Heart left ventricle (tissue), 13 donors: Measurements from ENCODE around the gene C17orf67.

Experiments used
- CTCF ChIP-seq, 12 donors: fragments of 200-600 bp; sonication (generic) in 4 of 12; IDR thresholded peaks; one replicate each; pipeline versions ENCODE4 v1.5.0 to v1.8.0; 2018 to 2022; ENCODE audit warnings: antibody characterized with exemption in 12 of 12, mild to moderate bottlenecking in 5 of 12
- POLR2A ChIP-seq, 2 donors: fragments of 450-650 bp; IDR thresholded peaks; one replicate each; pipeline ENCODE4 v1.6.1; 2017; ENCODE audit warnings: antibody characterized with exemption in 2 of 2, mild to moderate bottlenecking in 2 of 2, moderate library complexity in 2 of 2
- donor health status: ischemic (EF 13 %, LVEDD 7.1; RV severe dilation, severe dysfunction).
- donor health status: DM: no; HTN: yes; CAD: no.
- donor health status: DM: no; HTN: no; CAD: no.
- donor health status: ischemic (EF 25% LVEDD 6.9; RV normal size, moderate dysfunction).
- donor health status: ischemic (EF 25% LVEDD 5.7; RV mildly dilated, moderate dysfunction).
- donor health status: ischemic (EF 35%, LVEDD 5.7; RV mildly dilated, moderate dysfunction).
- donor health status: nonischemic (EF 11% LVEDD 7.7; RV severe dilation, severe dysfunction).
- donor health status: DM: yes; HTN: yes; CAD: no.
- donor health status: PGD.
- donor health status: ischemic (EF 29% LVEDD 5.4; RV normal size, mild dysfunction).
- donor health status: nonischemic (EF 23%, LVEDD 6.1; RV moderate dilation, normal function).

GRCh38 chr17:56771563-56771962, 62.2 kb downstream of the C17orf67 start:
- no peak for TF ChIP-seq CTCF (IDR thresholded peaks at IDR 0.05)
- TF ChIP-seq POLR2A (IDR thresholded peaks at IDR 0.05), result no peak
